ENCODE data around the gene C3orf85. TPM values are rescaled to one million over a fixed set of nuclear protein-coding genes. Genes with fewer than 3 reads are reported as not detected.
"Not testable (repeated sequence)": the region's sequence is repeated elsewhere in the genome, so short reads cannot be mapped to it uniquely, and the experiment has no call there.

Gene C3orf85
- total and polyA plus RNA-seq, 4 donors: 0.21 TPM; not detected in 3

DNA sequence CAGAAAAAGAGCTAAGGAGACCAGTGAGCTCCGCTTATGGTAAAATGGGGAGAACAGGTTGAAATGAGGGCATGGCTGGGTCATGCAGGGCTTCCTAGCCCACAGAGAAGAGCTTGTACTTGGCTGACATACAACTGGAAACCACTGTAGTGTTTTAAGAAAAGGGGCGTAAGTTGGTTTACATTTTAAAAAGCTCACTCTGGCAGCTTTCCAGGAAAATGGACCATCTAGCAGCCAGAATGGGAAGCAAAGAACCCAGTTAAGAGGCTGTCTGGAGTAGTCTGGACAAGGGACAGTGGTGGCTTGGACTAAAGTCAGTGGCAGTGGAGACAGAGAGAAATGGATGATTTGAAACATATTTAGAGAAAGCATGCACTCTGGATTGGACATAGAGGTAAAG is 20.5 kb upstream of the C3orf85 start:
- 71% methylated on average over 2 of the region's 2 CpGs for WGBS (ENCODE audit: insufficient coverage)
- Histone ChIP-seq H3K4me1 (ENCODE audit: control insufficient read depth, insufficient read depth, low read length) (no peaks in the 10 kb centered on the region), H3K27me3 (ENCODE audit: control insufficient read depth, insufficient read depth, low read length) (no peaks in the 10 kb centered on the region)

DNA sequence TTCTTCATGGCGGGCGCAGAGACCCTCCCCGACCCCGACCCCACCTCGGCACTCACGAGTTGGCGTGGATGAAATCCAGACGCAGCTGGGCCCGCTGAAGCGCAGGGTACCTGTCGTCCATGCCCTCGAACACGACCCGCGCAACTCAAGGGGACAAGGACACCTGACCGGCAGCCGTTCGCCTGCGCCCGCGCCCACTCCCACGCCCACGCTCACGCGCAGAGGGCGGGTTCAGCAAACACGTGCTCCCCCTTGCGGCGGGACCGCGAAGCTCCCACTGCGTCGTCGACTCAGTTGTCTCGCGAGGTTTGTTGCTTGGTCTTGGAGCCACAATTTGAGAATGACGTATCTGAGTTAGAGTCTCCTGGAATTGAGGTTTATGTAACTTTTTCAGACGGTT is 18.6 kb upstream of the C3orf85 start, which contains the start of gene MORC1:
Gene MORC1 (minus strand): TSS at position 196 of the 400 bp plus-strand sequence. CDS start 75 bp downstream, at position 121.
- no peak within 1 kb of the TSS for H3K27ac ChIP-seq (ENCODE audit: low read depth, low read length)
- no peak within 1 kb of the TSS for H3K4me3 ChIP-seq (ENCODE audit: low read depth, low read length)
- no peaks in the 10 kb centered on the region for H3K4me1 ChIP-seq (ENCODE audit: control insufficient read depth, insufficient read depth, low read length)
- DNase-seq (ENCODE audit: low read depth in 4 of 6, low spot score in 6 of 6): no peak
- no peaks in the 10 kb centered on the region for H3K9me3 ChIP-seq (ENCODE audit: control insufficient read depth, insufficient read depth, low read length)
- no peaks in the 10 kb centered on the region for H3K27me3 ChIP-seq (ENCODE audit: control insufficient read depth, insufficient read depth, low read length)
- no peaks in the 10 kb centered on the region for H3K36me3 ChIP-seq (ENCODE audit: control insufficient read depth, insufficient read depth, low read length)
- WGBS (ENCODE audit: insufficient coverage): 95% methylated on average over 31 of the region's 38 CpGs

More for the DNA sequence above, 20.5 kb upstream of the C3orf85 start:
- Histone ChIP-seq H3K27ac (ENCODE audit: low read depth, low read length) (no peak overlapping the region), H3K4me3 (ENCODE audit: low read depth, low read length) (no peak overlapping the region), H3K36me3 (ENCODE audit: control insufficient read depth, insufficient read depth, low read length) (no peaks in the 10 kb centered on the region), H3K9me3 (ENCODE audit: control insufficient read depth, insufficient read depth, low read length) (no peaks in the 10 kb centered on the region)
- no peak for DNase-seq (ENCODE audit: low read depth in 4 of 6, low spot score in 6 of 6)

DNA sequence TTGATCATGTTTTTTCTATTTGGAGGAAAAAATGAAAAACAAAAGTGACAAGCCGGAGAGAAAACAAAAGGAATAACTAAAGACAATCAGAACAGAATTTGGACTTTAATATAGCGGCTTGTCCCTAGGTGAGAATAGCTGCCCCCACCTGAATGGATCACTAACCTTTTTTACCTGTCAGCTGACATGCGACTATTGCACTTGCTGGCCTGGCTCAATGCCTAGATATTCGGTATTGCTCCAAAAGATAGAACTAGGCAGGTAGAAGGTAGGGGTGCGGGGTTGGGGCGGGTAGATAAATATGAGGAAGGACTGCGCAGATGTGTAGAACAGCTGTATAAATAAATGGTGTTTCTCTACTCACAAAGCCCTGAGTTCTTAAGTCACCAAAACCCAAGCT is 17.9 kb upstream of the C3orf85 start:
- H3K4me1 ChIP-seq (ENCODE audit: control insufficient read depth, insufficient read depth, low read length): no peaks in the 10 kb centered on the region
- no peaks in the 10 kb centered on the region for H3K9me3 ChIP-seq (ENCODE audit: control insufficient read depth, insufficient read depth, low read length)
- no peak for DNase-seq (ENCODE audit: low read depth in 4 of 6, low spot score in 6 of 6)
- H3K4me3 ChIP-seq (ENCODE audit: low read depth, low read length): no peak overlapping the region
- no peaks in the 10 kb centered on the region for H3K27me3 ChIP-seq (ENCODE audit: control insufficient read depth, insufficient read depth, low read length)
- no peak overlapping the region for H3K27ac ChIP-seq (ENCODE audit: low read depth, low read length)
- WGBS (ENCODE audit: insufficient coverage): 83% methylated on average over 1 of the region's 7 CpGs
- no peaks in the 10 kb centered on the region for H3K36me3 ChIP-seq (ENCODE audit: control insufficient read depth, insufficient read depth, low read length)

DNA sequence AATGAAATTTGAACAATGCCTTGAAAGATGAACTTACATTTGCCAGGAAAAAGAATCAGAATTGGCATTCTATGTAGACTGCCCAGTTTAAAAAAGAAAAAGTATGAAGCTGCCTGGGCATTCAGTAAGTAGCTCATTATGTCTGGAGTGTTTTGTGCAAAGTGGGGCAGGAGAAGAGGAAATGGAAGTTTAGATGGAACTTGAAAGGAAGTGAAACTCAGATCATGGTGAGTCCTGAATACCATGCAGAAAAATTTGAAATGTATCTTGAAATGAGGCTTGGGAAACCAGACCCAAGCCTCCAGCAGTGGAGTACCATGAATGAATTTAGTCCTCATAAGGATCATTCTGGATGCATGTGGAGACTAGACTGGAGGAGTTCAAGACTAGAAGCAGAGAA is 13.8 kb upstream of the C3orf85 start:
- Histone ChIP-seq H3K4me1 (ENCODE audit: control insufficient read depth, insufficient read depth, low read length) (no peaks in the 10 kb centered on the region), H3K9me3 (ENCODE audit: control insufficient read depth, insufficient read depth, low read length) (no peaks in the 10 kb centered on the region), H3K4me3 (ENCODE audit: low read depth, low read length) (no peak overlapping the region), H3K27ac (ENCODE audit: low read depth, low read length) (no peak overlapping the region), H3K36me3 (ENCODE audit: control insufficient read depth, insufficient read depth, low read length) (no peaks in the 10 kb centered on the region), H3K27me3 (ENCODE audit: control insufficient read depth, insufficient read depth, low read length) (no peaks in the 10 kb centered on the region)
- no peak for DNase-seq (ENCODE audit: low read depth in 4 of 6, low spot score in 6 of 6)

DNA sequence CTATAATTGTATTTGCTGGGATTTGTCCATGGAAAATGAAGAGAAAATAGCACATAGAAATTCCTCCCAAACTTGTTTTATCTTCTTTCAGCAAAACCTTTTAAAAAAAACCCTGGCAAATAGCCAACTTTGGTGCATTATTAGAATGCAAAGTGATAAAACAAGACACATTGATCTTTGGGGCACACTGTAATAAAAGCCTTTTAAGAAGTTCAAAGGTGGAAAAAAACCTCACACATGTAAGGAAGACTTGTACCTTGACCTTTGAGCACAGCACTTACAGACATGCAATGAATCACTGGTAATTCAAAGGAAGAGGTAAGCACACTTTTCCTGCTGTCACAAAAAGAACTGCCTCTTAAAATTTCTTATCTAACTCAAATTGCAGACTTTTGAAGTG is 10.6 kb upstream of the C3orf85 start:
- Histone ChIP-seq H3K27ac (ENCODE audit: low read depth, low read length) (no peak overlapping the region), H3K9me3 (ENCODE audit: control insufficient read depth, insufficient read depth, low read length) (no peaks in the 10 kb centered on the region), H3K36me3 (ENCODE audit: control insufficient read depth, insufficient read depth, low read length) (no peaks in the 10 kb centered on the region), H3K4me3 (ENCODE audit: low read depth, low read length) (no peak overlapping the region), H3K4me1 (ENCODE audit: control insufficient read depth, insufficient read depth, low read length) (no peaks in the 10 kb centered on the region), H3K27me3 (ENCODE audit: control insufficient read depth, insufficient read depth, low read length) (no peaks in the 10 kb centered on the region)
- DNase-seq (ENCODE audit: low read depth in 4 of 6, low spot score in 6 of 6): no peak

DNA sequence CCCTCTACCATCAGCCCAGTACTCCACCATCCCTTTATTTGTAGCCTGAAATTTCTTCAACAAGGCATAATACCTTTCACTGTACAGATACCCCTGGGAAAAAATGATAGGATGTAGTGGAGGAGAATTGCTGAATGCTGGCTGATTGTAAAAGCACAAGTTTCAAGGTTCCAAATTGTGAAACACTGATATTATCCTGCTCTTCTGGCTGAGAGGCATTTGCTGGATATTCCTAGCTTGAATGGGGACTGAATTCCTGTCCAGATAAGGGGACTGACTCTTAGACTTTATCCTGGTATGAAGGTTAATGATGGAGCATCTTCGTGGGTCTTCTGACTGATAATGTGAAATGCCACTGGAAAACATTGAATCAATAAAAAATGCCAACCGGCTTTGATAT is 9.0 kb upstream of the C3orf85 start:
- Histone ChIP-seq H3K4me1 (ENCODE audit: control insufficient read depth, insufficient read depth, low read length) (no peaks in the 10 kb centered on the region), H3K27ac (ENCODE audit: low read depth, low read length) (no peak overlapping the region), H3K36me3 (ENCODE audit: control insufficient read depth, insufficient read depth, low read length) (no peaks in the 10 kb centered on the region), H3K27me3 (ENCODE audit: control insufficient read depth, insufficient read depth, low read length) (no peaks in the 10 kb centered on the region), H3K9me3 (ENCODE audit: control insufficient read depth, insufficient read depth, low read length) (no peaks in the 10 kb centered on the region), H3K4me3 (ENCODE audit: low read depth, low read length) (no peak overlapping the region)
- no peak for DNase-seq (ENCODE audit: low read depth in 4 of 6, low spot score in 6 of 6)
- WGBS (ENCODE audit: insufficient coverage): 100% methylated on average over 1 of the region's 2 CpGs

DNA sequence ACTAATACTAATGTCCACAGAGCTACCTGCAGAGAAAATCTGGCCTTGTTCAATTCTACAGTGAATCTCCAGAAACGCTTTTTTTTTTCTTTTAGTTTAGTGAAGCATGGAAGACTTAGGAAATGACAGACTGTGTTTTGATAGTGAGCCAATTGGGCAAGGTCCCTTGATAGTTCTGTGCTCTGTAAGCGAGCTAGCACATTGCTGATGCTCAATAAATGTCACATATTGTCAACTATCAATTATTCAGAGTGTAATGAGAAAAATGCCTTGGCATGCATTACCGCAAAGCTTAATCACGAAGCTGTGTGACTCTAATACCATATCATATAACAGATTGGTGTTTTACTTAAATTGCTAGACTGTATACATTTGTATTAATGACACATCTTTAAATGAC is 5.2 kb upstream of the C3orf85 start:
- Histone ChIP-seq H3K27ac (ENCODE audit: low read depth, low read length) (no peak overlapping the region), H3K36me3 (ENCODE audit: control insufficient read depth, insufficient read depth, low read length) (no peaks in the 10 kb centered on the region), H3K27me3 (ENCODE audit: control insufficient read depth, insufficient read depth, low read length) (no peaks in the 10 kb centered on the region), H3K4me3 (ENCODE audit: low read depth, low read length) (no peak overlapping the region), H3K9me3 (ENCODE audit: control insufficient read depth, insufficient read depth, low read length) (no peaks in the 10 kb centered on the region), H3K4me1 (ENCODE audit: control insufficient read depth, insufficient read depth, low read length) (no peaks in the 10 kb centered on the region)
- DNase-seq (ENCODE audit: low read depth in 4 of 6, low spot score in 6 of 6): peak in 3 of 6 donors; percentile 4 to 79 (median 77)
- no CpG with 5 or more reads among the region's 4 CpGs for WGBS (ENCODE audit: insufficient coverage)

DNA sequence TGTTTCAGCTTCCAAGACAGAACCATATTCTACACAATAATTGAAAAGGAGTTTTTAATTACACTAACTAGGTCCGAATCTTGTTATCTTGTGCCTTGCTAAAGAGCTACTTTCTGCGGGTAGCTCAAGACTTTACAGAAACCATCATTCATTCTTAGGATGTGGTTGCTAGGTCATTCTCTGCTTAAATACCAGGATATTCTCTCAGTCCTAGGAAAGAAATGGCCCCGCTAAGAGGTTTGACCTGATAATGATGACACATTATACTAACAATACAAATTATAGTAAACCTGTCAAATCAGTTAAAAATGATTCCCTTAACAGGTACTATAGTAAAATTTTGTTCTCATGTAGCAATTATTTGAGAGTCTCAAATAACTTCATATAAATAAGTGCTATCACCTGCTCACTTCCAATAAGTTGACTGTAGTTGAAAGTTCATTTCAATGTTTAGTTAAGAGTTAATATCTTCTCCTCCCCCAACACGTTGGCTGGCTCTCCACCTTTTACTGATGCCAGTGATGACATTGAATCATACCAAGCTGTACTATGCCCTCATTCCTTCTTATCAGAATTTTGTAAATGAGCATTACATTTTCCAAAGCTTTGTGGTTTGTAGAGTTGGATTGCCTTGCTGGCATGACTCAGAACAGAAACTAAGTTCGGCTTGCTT is 3.6 kb upstream of the C3orf85 start:
- H3K4me3 ChIP-seq (ENCODE audit: low read depth, low read length): no peak overlapping the region
- DNase-seq (ENCODE audit: low read depth in 4 of 6, low spot score in 6 of 6): no peak
- H3K27me3 ChIP-seq (ENCODE audit: control insufficient read depth, insufficient read depth, low read length): no peaks in the 10 kb centered on the region
- no CpG with 5 or more reads among the region's 5 CpGs for WGBS (ENCODE audit: insufficient coverage)
- H3K4me1 ChIP-seq (ENCODE audit: control insufficient read depth, insufficient read depth, low read length): no peaks in the 10 kb centered on the region
- H3K36me3 ChIP-seq (ENCODE audit: control insufficient read depth, insufficient read depth, low read length): no peaks in the 10 kb centered on the region
- H3K27ac ChIP-seq (ENCODE audit: low read depth, low read length): no peak overlapping the region
- no peaks in the 10 kb centered on the region for H3K9me3 ChIP-seq (ENCODE audit: control insufficient read depth, insufficient read depth, low read length)

DNA sequence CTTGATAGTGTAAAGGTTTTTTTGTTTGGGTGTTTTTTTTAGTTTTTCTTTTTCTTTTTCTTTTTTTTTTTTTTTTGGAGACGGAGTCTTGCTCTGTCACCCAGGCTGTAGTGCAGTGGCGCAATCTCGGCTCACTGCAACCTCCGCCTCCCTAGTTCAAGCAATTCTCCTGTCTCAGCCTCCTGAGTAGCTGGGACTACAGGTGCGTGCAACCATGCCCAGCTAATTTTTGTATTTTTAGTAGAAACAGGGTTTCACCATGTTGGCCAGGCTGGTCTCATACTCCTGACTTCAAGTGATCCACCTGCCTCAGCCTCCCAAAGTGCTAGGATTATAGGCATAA is 3.1 kb upstream of the C3orf85 start:
- not testable (repeated sequence) for H3K4me3 ChIP-seq (ENCODE audit: low read depth, low read length); H3K4me1 ChIP-seq (ENCODE audit: control insufficient read depth, insufficient read depth, low read length); H3K27ac ChIP-seq (ENCODE audit: low read depth, low read length); H3K36me3 ChIP-seq (ENCODE audit: control insufficient read depth, insufficient read depth, low read length); H3K27me3 ChIP-seq (ENCODE audit: control insufficient read depth, insufficient read depth, low read length); H3K9me3 ChIP-seq (ENCODE audit: control insufficient read depth, insufficient read depth, low read length); DNase-seq (ENCODE audit: low read depth in 4 of 6, low spot score in 6 of 6)
- no CpG with 5 or more reads among the region's 5 CpGs for WGBS (ENCODE audit: insufficient coverage)

DNA sequence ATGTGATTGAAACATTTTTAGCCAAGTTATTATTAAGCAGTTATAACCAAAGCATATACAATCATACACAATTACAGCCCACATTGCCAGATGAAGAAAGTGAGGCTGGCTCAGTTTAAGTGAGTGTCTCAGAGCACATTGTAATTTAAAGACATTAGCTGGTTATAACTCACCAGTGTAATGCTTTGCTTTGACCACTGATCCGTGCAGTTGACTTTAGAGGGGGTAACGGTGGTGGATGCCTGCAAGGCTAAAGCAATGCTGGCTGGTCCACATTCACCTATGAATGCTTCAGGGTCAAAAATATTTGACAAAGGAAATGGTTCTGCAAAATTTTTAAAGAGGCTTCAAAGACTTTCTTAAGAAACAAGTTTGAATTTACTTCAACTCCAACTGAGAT is 1.2 kb downstream of the C3orf85 start:
- Histone ChIP-seq H3K4me3 (ENCODE audit: low read depth, low read length) (no peak overlapping the region), H3K4me1 (ENCODE audit: control insufficient read depth, insufficient read depth, low read length) (no peaks in the 10 kb centered on the region), H3K27ac (ENCODE audit: low read depth, low read length) (no peak overlapping the region), H3K36me3 (ENCODE audit: control insufficient read depth, insufficient read depth, low read length) (no peaks in the 10 kb centered on the region), H3K27me3 (ENCODE audit: control insufficient read depth, insufficient read depth, low read length) (no peaks in the 10 kb centered on the region), H3K9me3 (ENCODE audit: control insufficient read depth, insufficient read depth, low read length) (no peaks in the 10 kb centered on the region)
- DNase-seq (ENCODE audit: low read depth in 4 of 6, low spot score in 6 of 6): no peak
- 0% methylated on average over 1 of the region's 2 CpGs for WGBS (ENCODE audit: insufficient coverage)

All from spinal cord (tissue), 10 donors.